A549 (cell line): Measurements from ENCODE around the gene WDR48. TPM values are rescaled to one million over a fixed set of nuclear protein-coding genes. Genes with fewer than 3 reads are reported as not detected.

Experiments used
- ATAC-seq, 2 experiments: fragments of 200-7000 bp in 1 of 2; fragments of >200 bp in 1 of 2; cut with Nextera tagmentation in 1 of 2; cut with Tn5 transposase in 1 of 2; 3 replicates each; pipeline versions ENCODE4 v1.8.0 to v1.9.1; 2018 to 2020; ENCODE audit warnings: mild to moderate bottlenecking in 1 of 2, moderate library complexity in 1 of 2
- CTCF ChIA-PET: fragments of 300-600 bp; sonication (Branson Sonifier 250); formaldehyde crosslinking; extraction: SDS; loops from one replicate; lab custom pipeline; 2021; ENCODE audit warnings: antibody characterized with exemption, inconsistent platforms; lab: Yijun Ruan, JAX
- POLR2A ChIA-PET: fragments of 350-600 bp; formaldehyde crosslinking; extraction: SDS; loops from one replicate; lab custom pipeline; 2021; ENCODE audit warnings: antibody characterized with exemption, inconsistent platforms; lab: Yijun Ruan, JAX
- DNase-seq, 2 experiments: peaks; one replicate each; pipeline versions ENCODE4 v3.0.0 to v3.0.0-alpha.2; 2011 to 2016; ENCODE audit warnings: low read depth in 1 of 2, low spot score in 1 of 2
- FAIRE-seq: peaks from 2 replicates; lab custom pipeline; 2011; peaks lifted over from hg19 to GRCh38; lab: Jason Lieb, UNC
- H3K27ac ChIP-seq, 2 experiments: fragments of >200 bp; sonication (Bioruptor Twin); formaldehyde crosslinking; 3 replicates each; pipeline ENCODE4 v1.5.1; 2016 to 2017
- H3K4me1 ChIP-seq: fragments of >200 bp; sonication (Bioruptor Twin); formaldehyde crosslinking; 3 replicates; pipeline ENCODE4 v1.6.1; 2016
- H3K4me2 ChIP-seq: fragments of >200 bp; sonication (Bioruptor Twin); formaldehyde crosslinking; 3 replicates; pipeline ENCODE4 v1.6.1; 2016
- H3K4me3 ChIP-seq: fragments of >200 bp; sonication (Bioruptor Twin); formaldehyde crosslinking; 3 replicates; pipeline ENCODE4 v1.5.1; 2016
- H3K9me3 ChIP-seq: fragments of >200 bp; sonication (Bioruptor Twin); formaldehyde crosslinking; 3 replicates; pipeline ENCODE4 v1.6.1; 2016
- ATOH8 ChIP-seq: fragments of 250-450 bp; sonication (Bioruptor Pico); IDR thresholded peaks from 2 replicates; pipeline ENCODE4 v1.5.0; 2020; ENCODE audit warnings: low read depth, mild to moderate bottlenecking, moderate library complexity
- CEBPB ChIP-seq, 2 experiments: fragments of >200 bp in 1 of 2; sonication (Bioruptor Twin) in 1 of 2; formaldehyde crosslinking in 1 of 2; IDR thresholded peaks; 2 replicates each; pipeline ENCODE4 v1.6.1; 2012 to 2016
- CHD4 ChIP-seq: fragments of 200-600 bp; sonication (generic); IDR thresholded peaks from 2 replicates; pipeline ENCODE4 v1.6.1; 2016; ENCODE audit warnings: antibody characterized with exemption, mild to moderate bottlenecking, borderline replicate concordance
- EHF ChIP-seq: fragments of 250-450 bp; sonication (Bioruptor Pico); IDR thresholded peaks from 2 replicates; pipeline ENCODE4 v1.5.0; 2020; ENCODE audit warnings: mild to moderate bottlenecking
- EP300 ChIP-seq, 2 experiments: fragments of >200 bp; sonication (Bioruptor Twin); formaldehyde crosslinking; IDR thresholded peaks; 2 replicates in 1 of 2; 3 replicates in 1 of 2; pipeline ENCODE4 v1.6.1; 2016 to 2017
- MAFK ChIP-seq: fragments of 450-650 bp; IDR thresholded peaks from 2 replicates; pipeline ENCODE4 v1.6.1; 2014; ENCODE audit not compliant: partially characterized antibody
- MAZ ChIP-seq: fragments of 150-350 bp; IDR thresholded peaks from 2 replicates; pipeline ENCODE4 v1.6.1; 2014; ENCODE audit warnings: antibody characterized with exemption, low read depth, low read length, borderline replicate concordance
- MYC ChIP-seq: IDR thresholded peaks from 2 replicates; pipeline ENCODE4 v1.6.1; 2012; ENCODE audit warnings: mild to moderate bottlenecking, inconsistent platforms, low read length, improper control_type of control experiment, borderline replicate concordance
- NFE2L2 ChIP-seq: fragments of 150-350 bp; conservative IDR thresholded peaks from 2 replicates; pipeline ENCODE4 v1.6.1; 2014; ENCODE audit warnings: low read length
- NPAS2 ChIP-seq: fragments of 250-450 bp; sonication (Bioruptor Pico); IDR thresholded peaks from 2 replicates; pipeline ENCODE4 v1.8.0; 2022; ENCODE audit warnings: mild to moderate bottlenecking, moderate library complexity, borderline replicate concordance
- NR3C1 ChIP-seq: fragments of >200 bp; sonication (Bioruptor Twin); formaldehyde crosslinking; IDR thresholded peaks from 3 replicates; pipeline ENCODE4 v1.6.1; 2017
- PBX3 ChIP-seq: IDR thresholded peaks from 2 replicates; pipeline ENCODE4 v1.6.1; 2012
- POLR2A ChIP-seq: IDR thresholded peaks from 2 replicates; pipeline ENCODE4 v1.6.1; 2012; ENCODE audit warnings: mild to moderate bottlenecking, low read length
- RAD21 ChIP-seq, 2 experiments: fragments of >200 bp in 1 of 2; sonication (Bioruptor Twin) in 1 of 2; formaldehyde crosslinking in 1 of 2; IDR thresholded peaks in 1 of 2; conservative IDR thresholded peaks in 1 of 2; 2 replicates in 1 of 2; 3 replicates in 1 of 2; pipeline ENCODE4 v1.6.1; 2012 to 2018; ENCODE audit warnings: inconsistent platforms in 1 of 2
- RARB ChIP-seq: fragments of 250-450 bp; sonication (Bioruptor Pico); IDR thresholded peaks from 2 replicates; pipeline ENCODE4 v1.8.0; 2021; ENCODE audit warnings: mild to moderate bottlenecking, moderate library complexity
- REST ChIP-seq: fragments of 200-600 bp; sonication (generic); IDR thresholded peaks from 2 replicates; pipeline ENCODE4 v1.6.1; 2016; ENCODE audit warnings: antibody characterized with exemption, mild to moderate bottlenecking, moderate library complexity
- ZC3H11A ChIP-seq: fragments of 450-650 bp; IDR thresholded peaks from 2 replicates; pipeline ENCODE4 v1.6.1; 2014; ENCODE audit warnings: antibody characterized with exemption, mild to moderate bottlenecking
- WGBS: methylation state at CpG from one replicate; pipeline ENCODE4 v1.1.6; 2017; ENCODE audit errors: missing lambda C conversion rate; 5-methylcytosine and 5-hydroxymethylcytosine counted together
- polyA plus RNA-seq, 4 experiments: library from polyadenylated mRNA; depleted of rRNA in 3 of 4; stranded (reverse); fragments of >200 nt; fragmentation: RNase III in 1 of 4; extraction: RNeasy Plus Mini Kit Qiagen cat#74134 plus additional on column Dnase treatment in 1 of 4; gene quantifications; 2 replicates in 3 of 4; 3 replicates in 1 of 4; pipeline ENCODE4 v1.2.3, GENCODE V29; 2011 to 2017

The WDR48 gene
- polyA plus RNA-seq, 2 of the 4 experiments (the other 2 are of a cell fraction): 18.8 to 41.0 TPM

GRCh38 chr3:39064646-39065045 is 12.8 kb downstream of the WDR48 start:
- TF ChIP-seq EP300 (IDR thresholded peaks at IDR 0.05) (no peak), RAD21 (conservative IDR thresholded peaks at IDR 0.05 in 1 of 2, IDR thresholded peaks at IDR 0.05 in 1 of 2) (no peak), POLR2A (no peak), NFE2L2 (no peak)
- no peak for FAIRE-seq
- Histone ChIP-seq H3K4me2 (no peak overlapping the region), H3K4me1 (no peaks in the 10 kb centered on the region), H3K9me3 (no peaks in the 10 kb centered on the region), H3K4me3 (no peak overlapping the region), H3K27ac (no peak overlapping the region)
- DNase-seq: no peak
- ChIA-PET POLR2A (no interaction called here), CTCF (interaction anchor here (1.1 to 1.4 kb wide), 2 partner anchors 29 to 361 kb away, joined by 3 to 5 read pairs; no protein-coding TSS in a partner anchor)
- no peak for ATAC-seq
- WGBS: 95% methylated on average over 1 of the region's 1 CpG

GRCh38 chr3:39065197-39065596 is 13.4 kb downstream of the WDR48 start:
- CTCF ChIA-PET: interaction anchor here (0.6 to 1.4 kb wide), 3 partner anchors 29 to 362 kb away, joined by 3 to 5 read pairs (median 4); no protein-coding TSS in a partner anchor
- no peaks in the 10 kb centered on the region for H3K4me1 ChIP-seq
- WGBS: 61% methylated on average over 1 of the region's 1 CpG

More at GRCh38 chr3:39065197-39065596, 13.4 kb downstream of the WDR48 start:
- DNase-seq (peak; percentile 35 to 51), ATAC-seq (peak; percentile 99), FAIRE-seq (no peak)
- POLR2A ChIA-PET: no interaction called here
- no peaks in the 10 kb centered on the region for H3K9me3 ChIP-seq
- no peak overlapping the region for H3K27ac ChIP-seq
- H3K4me2 ChIP-seq: no peak overlapping the region
- TF ChIP-seq MAZ (no peak), PBX3 (no peak), NR3C1 (no peak), CEBPB (IDR thresholded peaks at IDR 0.05) (no peak), RARB (CRISPR knock-in tag) (no peak), ATOH8 (CRISPR knock-in tag) (no peak), NPAS2 (CRISPR knock-in tag) (no peak), MAFK (no peak), ZC3H11A (no peak), REST (no peak), EHF (no peak), MYC (no peak), CHD4 (no peak)
- no peak overlapping the region for H3K4me3 ChIP-seq
